Measurements from ENCODE around the gene C11orf68. TPM values are rescaled to one million over a fixed set of nuclear protein-coding genes. Genes with fewer than 3 reads are reported as not detected.

C11orf68 gene
- total and polyA plus RNA-seq, 8 donors: 10.2 to 20.8 (median 13.8) TPM

- no peaks in the 10 kb centered on the region for H3K9me3 ChIP-seq
- WGBS, 2 donors: 83 to 84% methylated on average over 19 of the region's 19 CpGs
- ATAC-seq (peak in 2 of 4 donors; percentile 11 to 26), DNase-seq (peak in 2 of 6 donors; percentile 33 to 70), FAIRE-seq (no peak)
- H3K4me1 ChIP-seq: no peaks in the 10 kb centered on the region
- intact Hi-C loops (cut with DNase I): no loop called here
- peaks cover 0 to 27% (median 13%) of the 10 kb centered on the region in 3 donors for H3K36me3 ChIP-seq
- TF ChIP-seq, protein P1, sequence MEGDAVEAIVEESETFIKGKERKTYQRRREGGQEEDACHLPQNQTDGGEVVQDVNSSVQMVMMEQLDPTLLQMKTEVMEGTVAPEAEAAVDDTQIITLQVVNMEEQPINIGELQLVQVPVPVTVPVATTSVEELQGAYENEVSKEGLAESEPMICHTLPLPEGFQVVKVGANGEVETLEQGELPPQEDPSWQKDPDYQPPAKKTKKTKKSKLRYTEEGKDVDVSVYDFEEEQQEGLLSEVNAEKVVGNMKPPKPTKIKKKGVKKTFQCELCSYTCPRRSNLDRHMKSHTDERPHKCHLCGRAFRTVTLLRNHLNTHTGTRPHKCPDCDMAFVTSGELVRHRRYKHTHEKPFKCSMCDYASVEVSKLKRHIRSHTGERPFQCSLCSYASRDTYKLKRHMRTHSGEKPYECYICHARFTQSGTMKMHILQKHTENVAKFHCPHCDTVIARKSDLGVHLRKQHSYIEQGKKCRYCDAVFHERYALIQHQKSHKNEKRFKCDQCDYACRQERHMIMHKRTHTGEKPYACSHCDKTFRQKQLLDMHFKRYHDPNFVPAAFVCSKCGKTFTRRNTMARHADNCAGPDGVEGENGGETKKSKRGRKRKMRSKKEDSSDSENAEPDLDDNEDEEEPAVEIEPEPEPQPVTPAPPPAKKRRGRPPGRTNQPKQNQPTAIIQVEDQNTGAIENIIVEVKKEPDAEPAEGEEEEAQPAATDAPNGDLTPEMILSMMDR (IDR thresholded peaks at IDR 0.05): no peak
- no peak overlapping the region for H3K4me3 ChIP-seq
- no peak overlapping the region for H3K27ac ChIP-seq
- H3K27me3 ChIP-seq: no peaks in the 10 kb centered on the region
Measured at GRCh38 chr11:65868076-65868667, 50.7 kb downstream of the C11orf68 start.

GRCh38 chr11:65867284-65868071, 51.4 kb downstream of the C11orf68 start:
- Histone ChIP-seq H3K27me3 (no peaks in the 10 kb centered on the region), H3K27ac (no peak overlapping the region), H3K36me3 (peaks cover 0 to 27% (median 13%) of the 10 kb centered on the region in 3 donors), H3K4me1 (no peaks in the 10 kb centered on the region), H3K9me3 (no peaks in the 10 kb centered on the region), H3K4me3 (no peak overlapping the region)
- FAIRE-seq (no peak), DNase-seq (peak in 1 of 6 donors; percentile 62), ATAC-seq (no peak)
- 76 to 78% methylated on average over 29 of the region's 29 CpGs for WGBS, 2 donors
- intact Hi-C loops (cut with DNase I): no loop called here
- TF ChIP-seq, protein P1 (IDR thresholded peaks at IDR 0.05): no peak

Other genes starting within 250 kb of the C11orf68 start
- 10 to 100 TPM; 26.5 to 39.8 (median 35.0) TPM for gene KAT5, start 206.8 kb downstream of the C11orf68 start, total RNA-seq
- 10 to 100 TPM; 79.6 to 99.6 TPM for gene KAT5, start 206.8 kb downstream of the C11orf68 start, polyA plus RNA-seq
- gene RNASEH2C, start 198.3 kb downstream of the C11orf68 start, total RNA-seq: 10 to 100 TPM; 16.1 to 29.3 (median 20.4) TPM
- gene RNASEH2C, start 198.3 kb downstream of the C11orf68 start, polyA plus RNA-seq: 10 to 100 TPM; 37.1 to 49.3 TPM
- 10 to 100 TPM; 10.2 to 12.7 (median 11.5) TPM for gene AP5B1, start 138.1 kb downstream of the C11orf68 start, total RNA-seq
- 10 to 100 TPM in 1 of 2 donors, 1 to 10 TPM in 1; 4.2 to 10.4 TPM for gene AP5B1, start 138.1 kb downstream of the C11orf68 start, polyA plus RNA-seq
- 1 to 10 TPM; 1.1 to 5.6 (median 1.8) TPM for gene OVOL1, start 132.0 kb downstream of the C11orf68 start, total RNA-seq
- gene OVOL1, start 132.0 kb downstream of the C11orf68 start, polyA plus RNA-seq: 1 to 10 TPM; 1.9 TPM
- under 1 TPM in 4 of 6 donors, not detected in 2; 0.12 to 0.75 (median 0.43) TPM for gene SNX32, start 85.1 kb downstream of the C11orf68 start, total RNA-seq
- under 1 TPM; 0.23 to 0.30 TPM for gene SNX32, start 85.1 kb downstream of the C11orf68 start, polyA plus RNA-seq
- gene CFL1, start 60.9 kb downstream of the C11orf68 start, total RNA-seq: 100 to 1,000 TPM in 4 of 6 donors, 10 to 100 TPM in 2; 87.8 to 311 (median 148) TPM
- gene CFL1, start 60.9 kb downstream of the C11orf68 start, polyA plus RNA-seq: 100 to 1,000 TPM; 164 to 231 TPM
- gene MUS81, start 58.6 kb downstream of the C11orf68 start, total RNA-seq: 10 to 100 TPM; 12.7 to 29.5 (median 18.0) TPM
- 10 to 100 TPM; 60.7 to 62.6 TPM for gene MUS81, start 58.6 kb downstream of the C11orf68 start, polyA plus RNA-seq
- 10 to 100 TPM; 11.3 to 40.6 (median 14.9) TPM for gene EFEMP2, start 46.3 kb downstream of the C11orf68 start, total RNA-seq
- 10 to 100 TPM; 38.3 to 51.0 TPM for gene EFEMP2, start 46.3 kb downstream of the C11orf68 start, polyA plus RNA-seq
- gene CTSW, start 39.2 kb downstream of the C11orf68 start, total RNA-seq: under 1 TPM in 5 of 6 donors, not detected in 1; 0.14 to 0.72 (median 0.46) TPM
- under 1 TPM; 0.31 to 0.65 TPM for gene CTSW, start 39.2 kb downstream of the C11orf68 start, polyA plus RNA-seq
- gene FIBP, start 30.6 kb downstream of the C11orf68 start, total RNA-seq: 10 to 100 TPM; 18.0 to 28.5 (median 22.7) TPM
- 10 to 100 TPM; 35.0 to 56.2 TPM for gene FIBP, start 30.6 kb downstream of the C11orf68 start, polyA plus RNA-seq
- gene CCDC85B, start 28.4 kb downstream of the C11orf68 start, total RNA-seq: 10 to 100 TPM in 3 of 6 donors, 1 to 10 TPM in 3; 7.7 to 18.9 (median 10.1) TPM
- gene CCDC85B, start 28.4 kb downstream of the C11orf68 start, polyA plus RNA-seq: 10 to 100 TPM; 13.8 to 22.4 TPM
- 1 to 10 TPM in 1 of 6 donors, under 1 TPM in 5; 0.19 to 1.2 (median 0.45) TPM for gene FOSL1, start 18.7 kb downstream of the C11orf68 start, total RNA-seq
- gene FOSL1, start 18.7 kb downstream of the C11orf68 start, polyA plus RNA-seq: 1 to 10 TPM; 2.2 to 4.3 TPM
- 10 to 100 TPM; 20.4 to 31.7 (median 25.1) TPM for gene DRAP1, start 364 bp upstream of the C11orf68 start, total RNA-seq
- gene DRAP1, start 364 bp upstream of the C11orf68 start, polyA plus RNA-seq: 10 to 100 TPM; 58.5 to 58.8 TPM
- under 1 TPM in 1 of 6 donors, not detected in 5; 0.19 TPM for gene TSGA10IP, start 26.4 kb upstream of the C11orf68 start, total RNA-seq
- not detected for gene TSGA10IP, start 26.4 kb upstream of the C11orf68 start, polyA plus RNA-seq
- 10 to 100 TPM; 19.2 to 28.2 (median 22.0) TPM for gene SART1, start 42.7 kb upstream of the C11orf68 start, total RNA-seq
- gene SART1, start 42.7 kb upstream of the C11orf68 start, polyA plus RNA-seq: 10 to 100 TPM; 73.9 to 98.5 TPM
- 10 to 100 TPM in 5 of 6 donors, 1 to 10 TPM in 1; 9.5 to 16.0 (median 12.2) TPM for gene EIF1AD, start 83.1 kb upstream of the C11orf68 start, total RNA-seq
- 10 to 100 TPM; 11.6 to 14.0 TPM for gene EIF1AD, start 83.1 kb upstream of the C11orf68 start, polyA plus RNA-seq
- gene BANF1, start 83.4 kb upstream of the C11orf68 start, total RNA-seq: 10 to 100 TPM; 47.5 to 99.0 (median 77.4) TPM
- 100 to 1,000 TPM; 107 to 146 TPM for gene BANF1, start 83.4 kb upstream of the C11orf68 start, polyA plus RNA-seq
- under 1 TPM in 3 of 6 donors, not detected in 3; 0.22 to 0.94 (median 0.64) TPM for gene CST6, start 92.9 kb upstream of the C11orf68 start, total RNA-seq
- under 1 TPM in 1 of 2 donors, not detected in 1; 0.80 TPM for gene CST6, start 92.9 kb upstream of the C11orf68 start, polyA plus RNA-seq
- gene CATSPER1, start 107.4 kb upstream of the C11orf68 start, total RNA-seq: under 1 TPM in 2 of 6 donors, not detected in 4; 0.06 to 0.41 TPM
- under 1 TPM; 0.27 to 0.38 TPM for gene CATSPER1, start 107.4 kb upstream of the C11orf68 start, polyA plus RNA-seq
- gene GAL3ST3, start 130.1 kb upstream of the C11orf68 start, total RNA-seq: under 1 TPM in 5 of 6 donors, not detected in 1; 0.20 to 0.83 (median 0.43) TPM
- 1 to 10 TPM in 1 of 2 donors, under 1 TPM in 1; 0.27 to 1.8 TPM for gene GAL3ST3, start 130.1 kb upstream of the C11orf68 start, polyA plus RNA-seq
- 100 to 1,000 TPM in 1 of 6 donors, 10 to 100 TPM in 5; 64.4 to 118 (median 83.3) TPM for gene SF3B2, start 133.3 kb upstream of the C11orf68 start, total RNA-seq
- gene SF3B2, start 133.3 kb upstream of the C11orf68 start, polyA plus RNA-seq: 10 to 100 TPM; 75.8 to 99.0 TPM
- 10 to 100 TPM; 19.6 to 61.0 (median 28.8) TPM for gene PACS1, start 151.2 kb upstream of the C11orf68 start, total RNA-seq
- 10 to 100 TPM; 16.9 to 27.1 TPM for gene PACS1, start 151.2 kb upstream of the C11orf68 start, polyA plus RNA-seq